Fibroblast of lung (primary cell): ENCODE results near the gene L3MBTL3. TPM values are rescaled to one million over a fixed set of nuclear protein-coding genes. Genes with fewer than 3 reads are reported as not detected.

Experiments used
- DNase-seq, 2 donors: peaks; one replicate each; pipeline versions ENCODE4 v3.0.0 to v3.0.0-alpha.2; 2010; ENCODE audit warnings: low read depth in 2 of 2
- H2AFZ ChIP-seq: 2 replicates; pipeline ENCODE4 v1.5.1; 2012; ENCODE audit warnings: low read length, control low read depth, inconsistent platforms
- H3K27ac ChIP-seq: 2 replicates; pipeline ENCODE4 v1.5.1; 2011; ENCODE audit warnings: low read length, control low read depth; ENCODE audit not compliant: insufficient read depth
- H3K27me3 ChIP-seq: 2 replicates; pipeline ENCODE4 v1.5.1; 2011; ENCODE audit warnings: mild to moderate bottlenecking, low read length; ENCODE audit not compliant: control insufficient read depth, insufficient read depth
- H3K36me3 ChIP-seq: 2 replicates; pipeline ENCODE4 v1.5.1; 2011; ENCODE audit warnings: low read length; ENCODE audit not compliant: control insufficient read depth, insufficient read depth
- H3K4me1 ChIP-seq: 2 replicates; pipeline ENCODE4 v1.5.1; 2011; ENCODE audit warnings: low read length; ENCODE audit not compliant: control insufficient read depth, insufficient read depth; ENCODE audit errors: extremely low read depth
- H3K4me2 ChIP-seq: 2 replicates; pipeline ENCODE4 v1.5.1; 2011; ENCODE audit warnings: low read length, control low read depth; ENCODE audit not compliant: insufficient read depth; ENCODE audit errors: extremely low read depth
- H3K4me3 ChIP-seq, 4 experiments: fragments of 200-600 bp in 1 of 4; sonication (generic) in 1 of 4; replicated peaks in 1 of 4; 2 replicates each; pipeline ENCODE4 v1.5.1; 2011 to 2016; ENCODE audit warnings: low read length in 4 of 4, low read depth in 3 of 4, mild to moderate bottlenecking in 3 of 4, control low read depth in 2 of 4, inconsistent platforms in 1 of 4, mixed read lengths in 1 of 4; ENCODE audit not compliant: insufficient read depth in 1 of 4; ENCODE audit errors: control extremely low read depth in 1 of 4
- H3K79me2 ChIP-seq: 2 replicates; pipeline ENCODE4 v1.5.1; 2012; ENCODE audit warnings: mild to moderate bottlenecking, low read length, inconsistent platforms; ENCODE audit not compliant: control insufficient read depth, insufficient read depth
- H3K9ac ChIP-seq: 2 replicates; pipeline ENCODE4 v1.5.1; 2011; ENCODE audit warnings: mild to moderate bottlenecking, low read length, control low read depth; ENCODE audit not compliant: insufficient read depth
- H3K9me3 ChIP-seq: 2 replicates; pipeline ENCODE4 v1.5.1; 2012; ENCODE audit warnings: low read depth, low read length; ENCODE audit not compliant: control insufficient read depth, insufficient read depth
- H4K20me1 ChIP-seq: 2 replicates; pipeline ENCODE4 v1.5.1; 2011; ENCODE audit warnings: low read length; ENCODE audit not compliant: control insufficient read depth, insufficient read depth; ENCODE audit errors: extremely low read depth
- CTCF ChIP-seq, 2 donors: IDR thresholded peaks in 1 of 2; conservative IDR thresholded peaks in 1 of 2; 1 replicate in 1 of 2; 2 replicates in 1 of 2; pipeline ENCODE4 v1.5.1; 2011 to 2012; ENCODE audit warnings: low read length in 2 of 2, control low read depth in 1 of 2, inconsistent platforms in 1 of 2, low read depth in 1 of 2, mild to moderate bottlenecking in 1 of 2
- EZH2 ChIP-seq: IDR thresholded peaks from 2 replicates; pipeline ENCODE4 v1.5.1; 2012; ENCODE audit warnings: low read length, control low read depth, mild to moderate bottlenecking; ENCODE audit errors: missing control alignments
- polyA plus RNA-seq, 2 donors: library from polyadenylated mRNA; depleted of rRNA in 1 of 2; stranded (reverse) in 1 of 2; unstranded in 1 of 2; fragments of >200 nt; gene quantifications; 2 replicates each; pipeline ENCODE4 v1.2.1, GENCODE V29; 2011 to 2012; ENCODE audit warnings: missing spikeins in 1 of 2
- total RNA-seq: library from RNA; depleted of rRNA; stranded (reverse); fragments of >200 nt; gene quantifications from 2 replicates; pipeline ENCODE4 v1.2.1, GENCODE V29; 2014

L3MBTL3 gene
- total and polyA plus RNA-seq, 2 donors (not counting 1 experiment from before 2014, with no cell fraction given), result 5.6 to 6.7 TPM

DNA sequence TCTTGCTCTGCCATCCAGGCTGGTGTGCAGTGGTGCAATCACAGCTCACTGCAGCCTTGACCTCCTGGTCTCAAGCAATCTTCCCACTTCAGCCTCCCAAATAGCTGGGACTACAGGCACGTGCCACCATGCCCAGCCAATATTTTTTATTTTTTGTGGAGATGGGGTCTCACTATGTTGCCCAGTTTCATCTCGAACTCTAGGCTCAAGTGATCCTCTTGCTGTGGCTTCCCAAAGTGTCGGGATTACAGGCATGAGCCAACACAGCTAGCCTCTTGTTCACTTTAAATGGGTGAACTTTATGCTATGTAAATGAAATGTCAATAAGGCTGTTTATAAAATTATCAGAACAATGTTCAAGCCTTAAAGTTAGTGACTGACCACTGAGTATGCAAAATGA is 167.3 kb downstream of the L3MBTL3 start:
- H3K4me1 ChIP-seq, result no peaks in the 10 kb centered on the region
- no peaks in the 10 kb centered on the region for H3K9me3 ChIP-seq
- DNase-seq, result no peak
- no peaks in the 10 kb centered on the region for H3K36me3 ChIP-seq
- no peak overlapping the region for H3K4me3 ChIP-seq
- no peak overlapping the region for H2AFZ ChIP-seq
- no peaks in the 10 kb centered on the region for H4K20me1 ChIP-seq
- H3K9ac ChIP-seq, result no peak overlapping the region
- H3K4me2 ChIP-seq, result no peak overlapping the region
- H3K27me3 ChIP-seq, result no peaks in the 10 kb centered on the region
- TF ChIP-seq CTCF (conservative IDR thresholded peaks at IDR 0.05 in 1 of 2, IDR thresholded peaks at IDR 0.05 in 1 of 2; ENCODE audit: low read depth in 1 of 2, low read length in 2 of 2), result no peak
- H3K27ac ChIP-seq, result no peak overlapping the region
- H3K79me2 ChIP-seq, result no peaks in the 10 kb centered on the region

DNA sequence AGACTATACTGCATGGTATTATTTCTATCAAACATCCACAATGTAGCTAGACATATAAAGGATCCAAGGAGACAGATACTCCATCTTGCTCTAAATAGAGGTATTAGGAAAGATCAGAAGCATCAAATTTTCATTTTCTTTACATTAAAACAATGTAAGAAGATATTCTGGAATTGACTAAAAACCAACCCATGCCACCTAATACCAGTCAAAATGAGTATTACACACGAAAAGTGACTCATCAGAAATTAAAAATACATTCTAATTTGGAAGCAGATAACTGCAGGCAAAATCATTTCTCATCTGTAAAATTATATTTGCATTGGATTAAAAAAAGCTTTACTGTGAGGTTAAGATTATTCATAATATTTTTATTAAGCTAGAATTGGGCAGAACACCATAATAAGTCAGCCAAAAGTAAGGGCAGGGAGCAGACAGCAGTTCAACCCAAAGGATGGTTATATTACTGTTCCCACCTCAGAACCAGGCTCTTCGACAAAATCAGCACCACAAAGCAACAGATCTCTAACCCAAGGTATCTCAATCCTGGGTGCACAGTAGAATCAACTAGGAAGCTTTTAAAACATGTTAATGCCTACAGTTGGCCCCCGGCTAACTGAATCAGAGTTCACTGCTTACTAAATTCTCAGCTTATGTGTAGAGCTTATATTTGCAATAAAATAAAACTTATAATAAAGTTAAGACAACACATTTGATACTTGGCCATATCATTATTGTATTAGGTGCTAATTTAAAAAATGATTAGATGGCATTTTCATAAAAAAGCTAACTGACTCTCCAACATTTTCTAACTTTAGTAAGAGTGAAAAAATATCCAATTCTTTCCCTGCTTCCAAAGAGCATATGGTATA is 169.2 kb downstream of the L3MBTL3 start:
- Histone ChIP-seq H3K79me2 (no peaks in the 10 kb centered on the region), H3K4me1 (no peaks in the 10 kb centered on the region), H3K4me2 (no peak overlapping the region), H3K27ac (no peak overlapping the region), H3K9me3 (no peaks in the 10 kb centered on the region), H4K20me1 (no peaks in the 10 kb centered on the region), H3K9ac (no peak overlapping the region), H3K4me3 (no peak overlapping the region), H2AFZ (no peak overlapping the region), H3K36me3 (no peaks in the 10 kb centered on the region), H3K27me3 (no peaks in the 10 kb centered on the region)
- no peak for DNase-seq
- TF ChIP-seq CTCF (conservative IDR thresholded peaks at IDR 0.05 in 1 of 2, IDR thresholded peaks at IDR 0.05 in 1 of 2; ENCODE audit: low read depth in 1 of 2, low read length in 2 of 2) (no peak), EZH2 (no peak)

- H3K4me1 ChIP-seq, result no peaks in the 10 kb centered on the region
- no peak for DNase-seq
- H3K9ac ChIP-seq, result no peak overlapping the region
- no peak overlapping the region for H2AFZ ChIP-seq
- TF ChIP-seq CTCF (conservative IDR thresholded peaks at IDR 0.05 in 1 of 2, IDR thresholded peaks at IDR 0.05 in 1 of 2; ENCODE audit: low read depth in 1 of 2, low read length in 2 of 2) (no peak), EZH2 (no peak)
- no peak overlapping the region for H3K27ac ChIP-seq
- H3K4me2 ChIP-seq, result no peak overlapping the region
- H3K79me2 ChIP-seq, result no peaks in the 10 kb centered on the region
- no peaks in the 10 kb centered on the region for H4K20me1 ChIP-seq
- H3K36me3 ChIP-seq, result no peaks in the 10 kb centered on the region
- H3K27me3 ChIP-seq, result no peaks in the 10 kb centered on the region
- no peak overlapping the region for H3K4me3 ChIP-seq
- H3K9me3 ChIP-seq, result no peaks in the 10 kb centered on the region
Measured at GRCh38 chr6:130188207-130188899, 170.0 kb downstream of the L3MBTL3 start.
